ENCODE measurements around the gene CLDN15.
A peak's percentile ranks its signal among the peaks of the same experiment; 100 is the strongest.

The CLDN15 gene

GRCh38 chr7:101197991-101198390 lies 39.6 kb downstream of the CLDN15 start:
- no peak for DNase-seq (ENCODE audit: low spot score)

- DNase-seq (ENCODE audit: low spot score) = no peak
Measured at GRCh38 chr7:101195884-101196283, 41.7 kb downstream of the CLDN15 start.

GRCh38 chr7:101189109-101189508 lies 48.5 kb downstream of the CLDN15 start:
- no peak for DNase-seq (ENCODE audit: low spot score)

GRCh38 chr7:101186844-101187428 lies 50.7 kb downstream of the CLDN15 start:
- DNase-seq (ENCODE audit: low spot score) = no peak

GRCh38 chr7:101186194-101186593 lies 51.4 kb downstream of the CLDN15 start:
- DNase-seq (ENCODE audit: low spot score) = no peak

- DNase-seq (ENCODE audit: low spot score) = peak; percentile 97
Measured at GRCh38 chr7:101185258-101185839, 52.3 kb downstream of the CLDN15 start.

All from COLO829 (cell line).